Right atrium auricular region (tissue), 2 donors: ENCODE measurements around the gene PDCL3. TPM values are rescaled to one million over a fixed set of nuclear protein-coding genes. Genes with fewer than 3 reads are reported as not detected.

ENCODE experiments used
- DNase-seq: peaks from one replicate; pipeline ENCODE4 v3.0.0-alpha.2; 2019; ENCODE audit warnings: low spot score
- H3K27ac ChIP-seq, 2 donors: fragments of 200-600 bp; sonication (generic); 1 replicate in 1 of 2; 2 replicates in 1 of 2; pipeline ENCODE4 v1.5.1; 2016 to 2019
- H3K27me3 ChIP-seq, 2 donors: fragments of 200-600 bp; sonication (generic); one replicate each; pipeline versions ENCODE4 v1.5.1 to v1.6.0; 2017 to 2019
- H3K36me3 ChIP-seq: fragments of 200-600 bp; sonication (generic); one replicate; pipeline ENCODE4 v1.5.1; 2016
- H3K4me1 ChIP-seq, 2 donors: fragments of 200-600 bp; sonication (generic); one replicate each; pipeline versions ENCODE4 v1.5.1 to v1.6.0; 2017 to 2019
- H3K4me3 ChIP-seq, 2 donors: fragments of 200-600 bp; sonication (generic); 1 replicate in 1 of 2; 2 replicates in 1 of 2; pipeline ENCODE4 v1.5.1; 2017 to 2019; ENCODE audit warnings: mild to moderate bottlenecking in 1 of 2, moderate library complexity in 1 of 2
- H3K9me3 ChIP-seq, 2 donors: fragments of 200-600 bp; sonication (generic); one replicate each; pipeline ENCODE4 v1.5.1; 2019
- CTCF ChIP-seq, 2 donors: fragments of 200-600 bp; sonication (generic); IDR thresholded peaks; one replicate each; pipeline ENCODE4 v1.5.1; 2019; ENCODE audit warnings: antibody characterized with exemption in 2 of 2
- total RNA-seq, 2 donors: library from RNA; depleted of rRNA; stranded (reverse); fragments of >200 nt; gene quantifications; one replicate each; pipeline ENCODE4 v1.1.0, GENCODE V29; 2016

Gene PDCL3
- total RNA-seq, 2 donors from 2014 or later: 13.6 to 18.8 TPM

GRCh38 chr2:100524331-100524730 is 38.5 kb upstream of the PDCL3 start:
- no peaks in the 10 kb centered on the region for H3K27me3 ChIP-seq
- no peak overlapping the region for H3K27ac ChIP-seq
- TF ChIP-seq CTCF (IDR thresholded peaks at IDR 0.05): no peak
- no peak overlapping the region for H3K4me3 ChIP-seq
- no peaks in the 10 kb centered on the region for H3K4me1 ChIP-seq
- H3K36me3 ChIP-seq: no peaks in the 10 kb centered on the region
- DNase-seq: no peak
- no peaks in the 10 kb centered on the region for H3K9me3 ChIP-seq

- no peaks in the 10 kb centered on the region for H3K9me3 ChIP-seq
Observed at GRCh38 chr2:100526868-100527267, 35.9 kb upstream of the PDCL3 start.

GRCh38 chr2:100527440-100528015 is 35.3 kb upstream of the PDCL3 start:
- no peak for TF ChIP-seq CTCF (IDR thresholded peaks at IDR 0.05)

More at GRCh38 chr2:100526868-100527267, 35.9 kb upstream of the PDCL3 start:
- Histone ChIP-seq H3K27me3 (no peaks in the 10 kb centered on the region), H3K36me3 (no peaks in the 10 kb centered on the region), H3K4me3 (no peak overlapping the region), H3K27ac (no peak overlapping the region), H3K4me1 (no peaks in the 10 kb centered on the region)
- DNase-seq: no peak
- no peak for TF ChIP-seq CTCF (IDR thresholded peaks at IDR 0.05)

GRCh38 chr2:100529176-100529575 is 33.6 kb upstream of the PDCL3 start:
- no peak for TF ChIP-seq CTCF (IDR thresholded peaks at IDR 0.05)
- H3K4me1 ChIP-seq: no peaks in the 10 kb centered on the region
- no peaks in the 10 kb centered on the region for H3K36me3 ChIP-seq
- no peak overlapping the region for H3K27ac ChIP-seq
- no peak for DNase-seq
- H3K9me3 ChIP-seq: no peaks in the 10 kb centered on the region
- H3K4me3 ChIP-seq: no peak overlapping the region
- H3K27me3 ChIP-seq: no peaks in the 10 kb centered on the region

More at GRCh38 chr2:100527440-100528015, 35.3 kb upstream of the PDCL3 start:
- Histone ChIP-seq H3K4me1 (no peaks in the 10 kb centered on the region), H3K27ac (no peak overlapping the region), H3K27me3 (no peaks in the 10 kb centered on the region), H3K9me3 (no peaks in the 10 kb centered on the region), H3K4me3 (no peak overlapping the region), H3K36me3 (no peaks in the 10 kb centered on the region)
- DNase-seq: peak; percentile 52

GRCh38 chr2:100529900-100530299 is 32.9 kb upstream of the PDCL3 start:
- H3K4me3 ChIP-seq: no peak overlapping the region
- no peak overlapping the region for H3K27ac ChIP-seq
- H3K27me3 ChIP-seq: no peaks in the 10 kb centered on the region
- no peaks in the 10 kb centered on the region for H3K36me3 ChIP-seq
- no peak for TF ChIP-seq CTCF (IDR thresholded peaks at IDR 0.05)
- DNase-seq: no peak
- H3K9me3 ChIP-seq: no peaks in the 10 kb centered on the region
- no peaks in the 10 kb centered on the region for H3K4me1 ChIP-seq

GRCh38 chr2:100535855-100536254 is 26.9 kb upstream of the PDCL3 start:
- DNase-seq: no peak
- Histone ChIP-seq H3K9me3 (no peaks in the 10 kb centered on the region), H3K4me1 (no peaks in the 10 kb centered on the region), H3K4me3 (no peak overlapping the region), H3K27me3 (no peaks in the 10 kb centered on the region), H3K27ac (no peak overlapping the region), H3K36me3 (no peaks in the 10 kb centered on the region)
- TF ChIP-seq CTCF (IDR thresholded peaks at IDR 0.05): no peak
